ENCODE results near the gene UGT2B17.

GRCh38 chr4:68575081-68575480 is 1.0 kb downstream of the UGT2B17 start:
- TF ChIP-seq CTCF (conservative IDR thresholded peaks at IDR 0.05; ENCODE audit: low read depth, low read length) (no peak), RCOR1 (IDR thresholded peaks at IDR 0.05; ENCODE audit: insufficient replicate concordance, low read length) (no peak), POLR2A (IDR thresholded peaks at IDR 0.05; ENCODE audit: low read depth, low read length) (no peak), BHLHE40 (IDR thresholded peaks at IDR 0.05; ENCODE audit: low read depth, low read length) (no peak), MAFK (IDR thresholded peaks at IDR 0.05; ENCODE audit: low read depth, low read length) (no peak), USF2 (IDR thresholded peaks at IDR 0.05; ENCODE audit: low read depth, low read length) (no peak), ELK1 (IDR thresholded peaks at IDR 0.05; ENCODE audit: borderline replicate concordance, low read depth, low read length) (no peak), RAD21 (IDR thresholded peaks at IDR 0.05; ENCODE audit: low read length) (no peak), MXI1 (IDR thresholded peaks at IDR 0.05; ENCODE audit: borderline replicate concordance, low read depth, low read length) (no peak), CEBPB (IDR thresholded peaks at IDR 0.05; ENCODE audit: low read depth, low read length) (no peak), FOS (IDR thresholded peaks at IDR 0.05; ENCODE audit: low read depth, low read length) (no peak), NFE2L2 (IDR thresholded peaks at IDR 0.05; ENCODE audit: low read depth, low read length) (no peak), CHD1 (IDR thresholded peaks at IDR 0.05; ENCODE audit: low read depth, low read length) (no peak)
